ENCODE results near the gene FREM2. TPM values are rescaled to one million over a fixed set of nuclear protein-coding genes. Genes with fewer than 3 reads are reported as not detected.

Gene FREM2
- total RNA-seq, 1 experiment from 2014 or later = 0.05 TPM

DNA sequence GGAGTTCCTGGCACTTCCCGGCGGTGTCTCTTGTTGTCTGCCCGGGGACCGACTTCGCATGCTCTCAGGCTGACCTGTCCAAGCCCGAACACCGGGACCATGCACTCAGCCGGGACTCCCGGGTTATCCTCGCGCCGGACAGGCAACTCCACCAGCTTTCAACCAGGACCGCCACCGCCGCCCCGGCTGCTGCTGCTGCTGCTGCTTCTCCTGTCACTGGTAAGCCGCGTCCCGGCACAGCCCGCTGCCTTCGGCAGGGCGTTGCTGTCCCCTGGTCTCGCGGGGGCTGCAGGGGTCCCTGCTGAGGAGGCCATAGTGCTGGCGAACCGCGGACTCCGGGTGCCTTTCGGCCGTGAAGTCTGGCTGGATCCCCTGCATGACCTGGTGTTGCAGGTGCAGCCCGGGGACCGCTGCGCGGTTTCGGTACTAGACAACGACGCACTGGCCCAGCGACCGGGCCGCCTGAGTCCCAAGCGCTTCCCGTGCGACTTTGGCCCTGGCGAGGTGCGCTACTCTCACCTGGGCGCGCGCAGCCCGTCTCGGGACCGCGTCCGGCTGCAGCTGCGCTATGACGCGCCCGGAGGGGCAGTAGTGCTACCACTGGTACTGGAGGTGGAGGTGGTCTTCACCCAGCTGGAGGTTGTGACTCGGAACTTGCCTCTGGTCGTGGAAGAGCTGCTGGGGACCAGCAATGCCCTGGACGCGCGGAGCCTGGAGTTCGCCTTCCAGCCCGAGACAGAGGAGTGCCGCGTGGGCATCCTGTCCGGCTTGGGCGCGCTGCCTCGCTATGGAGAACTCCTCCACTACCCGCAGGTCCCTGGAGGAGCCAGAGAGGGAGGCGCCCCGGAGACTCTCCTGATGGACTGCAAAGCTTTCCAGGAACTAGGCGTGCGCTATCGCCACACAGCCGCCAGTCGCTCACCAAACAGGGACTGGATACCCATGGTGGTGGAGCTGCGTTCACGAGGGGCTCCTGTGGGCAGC lies 661 bp downstream of the FREM2 start:
- intact Hi-C loops (cut with micrococcal nuclease) = no loop called here
- H3K4me1 ChIP-seq (ENCODE audit: control insufficient read depth in 1 of 2, insufficient read depth in 2 of 2, low read length in 2 of 2) = no peaks in the 10 kb centered on the region
- ChIA-PET RAD21 (ENCODE audit: low non-redundant PET in 1 of 2, low total read pairs in 2 of 2, uncharacterized antibody in 2 of 2, unreplicated experiment in 2 of 2) (no interaction called here), POLR2A (no interaction called here), CTCF (no interaction called here)
- ATAC-seq (no peak), DNase-seq (ENCODE audit: low read depth, low spot score) (no peak)
- H3K27ac ChIP-seq (ENCODE audit: low read depth, low read length) = no peak overlapping the region
- no peak overlapping the region for H2AFZ ChIP-seq (ENCODE audit: low read depth, low read length, poor library complexity, severe bottlenecking)
- no peaks in the 10 kb centered on the region for H3K27me3 ChIP-seq (ENCODE audit: insufficient read depth, low read length)
- H3K79me2 ChIP-seq (ENCODE audit: insufficient read depth, low read length) = no peaks in the 10 kb centered on the region
- no TSS peak for BruUV-seq (replicated peaks)
- H3K4me3 ChIP-seq (replicated peaks in 1 of 2; ENCODE audit: low read depth in 1 of 2, low read length in 2 of 2) = no peak overlapping the region
- no peak for TF ChIP-seq EGR1 (IDR thresholded peaks at IDR 0.05; ENCODE audit: low read depth)
- TF ChIP-seq, protein P1, sequence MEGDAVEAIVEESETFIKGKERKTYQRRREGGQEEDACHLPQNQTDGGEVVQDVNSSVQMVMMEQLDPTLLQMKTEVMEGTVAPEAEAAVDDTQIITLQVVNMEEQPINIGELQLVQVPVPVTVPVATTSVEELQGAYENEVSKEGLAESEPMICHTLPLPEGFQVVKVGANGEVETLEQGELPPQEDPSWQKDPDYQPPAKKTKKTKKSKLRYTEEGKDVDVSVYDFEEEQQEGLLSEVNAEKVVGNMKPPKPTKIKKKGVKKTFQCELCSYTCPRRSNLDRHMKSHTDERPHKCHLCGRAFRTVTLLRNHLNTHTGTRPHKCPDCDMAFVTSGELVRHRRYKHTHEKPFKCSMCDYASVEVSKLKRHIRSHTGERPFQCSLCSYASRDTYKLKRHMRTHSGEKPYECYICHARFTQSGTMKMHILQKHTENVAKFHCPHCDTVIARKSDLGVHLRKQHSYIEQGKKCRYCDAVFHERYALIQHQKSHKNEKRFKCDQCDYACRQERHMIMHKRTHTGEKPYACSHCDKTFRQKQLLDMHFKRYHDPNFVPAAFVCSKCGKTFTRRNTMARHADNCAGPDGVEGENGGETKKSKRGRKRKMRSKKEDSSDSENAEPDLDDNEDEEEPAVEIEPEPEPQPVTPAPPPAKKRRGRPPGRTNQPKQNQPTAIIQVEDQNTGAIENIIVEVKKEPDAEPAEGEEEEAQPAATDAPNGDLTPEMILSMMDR (IDR thresholded peaks at IDR 0.05 in 2 of 3, conservative IDR thresholded peaks at IDR 0.05 in 1 of 3; ENCODE audit: borderline replicate concordance in 1 of 3, insufficient read depth in 1 of 3, low read depth in 2 of 3, low read length in 2 of 3) = no peak
- TF ChIP-seq POLR2AphosphoS5 (IDR thresholded peaks at IDR 0.05; ENCODE audit: low read depth, low read length) = no peak
- no peak for TF ChIP-seq SP1 (IDR thresholded peaks at IDR 0.05; ENCODE audit: low read depth)
- TF ChIP-seq, protein P2, sequence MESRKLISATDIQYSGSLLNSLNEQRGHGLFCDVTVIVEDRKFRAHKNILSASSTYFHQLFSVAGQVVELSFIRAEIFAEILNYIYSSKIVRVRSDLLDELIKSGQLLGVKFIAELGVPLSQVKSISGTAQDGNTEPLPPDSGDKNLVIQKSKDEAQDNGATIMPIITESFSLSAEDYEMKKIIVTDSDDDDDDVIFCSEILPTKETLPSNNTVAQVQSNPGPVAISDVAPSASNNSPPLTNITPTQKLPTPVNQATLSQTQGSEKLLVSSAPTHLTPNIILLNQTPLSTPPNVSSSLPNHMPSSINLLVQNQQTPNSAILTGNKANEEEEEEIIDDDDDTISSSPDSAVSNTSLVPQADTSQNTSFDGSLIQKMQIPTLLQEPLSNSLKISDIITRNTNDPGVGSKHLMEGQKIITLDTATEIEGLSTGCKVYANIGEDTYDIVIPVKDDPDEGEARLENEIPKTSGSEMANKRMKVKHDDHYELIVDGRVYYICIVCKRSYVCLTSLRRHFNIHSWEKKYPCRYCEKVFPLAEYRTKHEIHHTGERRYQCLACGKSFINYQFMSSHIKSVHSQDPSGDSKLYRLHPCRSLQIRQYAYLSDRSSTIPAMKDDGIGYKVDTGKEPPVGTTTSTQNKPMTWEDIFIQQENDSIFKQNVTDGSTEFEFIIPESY (IDR thresholded peaks at IDR 0.05; ENCODE audit: extremely low read depth, insufficient replicate concordance, low read length) = no peak
- no peak for TF ChIP-seq MAX (IDR thresholded peaks at IDR 0.05)
- no peak for TF ChIP-seq ELF1 (IDR thresholded peaks at IDR 0.05; ENCODE audit: borderline replicate concordance, low read depth)
- TF ChIP-seq RAD21 (IDR thresholded peaks at IDR 0.05; ENCODE audit: low read depth) = no peak
- no peak for TF ChIP-seq CBX3 (IDR thresholded peaks at IDR 0.05; ENCODE audit: low read depth)
- TF ChIP-seq EZH2phosphoT487 (IDR thresholded peaks at IDR 0.05; ENCODE audit: borderline replicate concordance) = no peak
- TF ChIP-seq SIN3A (IDR thresholded peaks at IDR 0.05; ENCODE audit: low read depth) = no peak
- no peak for TF ChIP-seq YY1 (IDR thresholded peaks at IDR 0.05; ENCODE audit: extremely low read depth, insufficient replicate concordance, low read depth, low read length)
- no peak for TF ChIP-seq EZH2 (IDR thresholded peaks at IDR 0.05)
- no peak for TF ChIP-seq TCF7L2 (IDR thresholded peaks at IDR 0.05; ENCODE audit: borderline replicate concordance, extremely low read depth, insufficient read depth, insufficient read length)
- TF ChIP-seq REST (IDR thresholded peaks at IDR 0.05; ENCODE audit: low read depth) = no peak
- TF ChIP-seq ZNF274 (IDR thresholded peaks at IDR 0.05; ENCODE audit: low read depth, low read length) = no peak
- no peak for TF ChIP-seq CEBPB (IDR thresholded peaks at IDR 0.05; ENCODE audit: low read depth)
- peaks cover 4 to 11% of the 10 kb centered on the region in 2 experiments; a peak in 1 of 4 replicates for H3K9me3 ChIP-seq (ENCODE audit: control insufficient read depth in 1 of 2, insufficient read depth in 1 of 2, low read depth in 1 of 2, low read length in 2 of 2)
- no peaks in the 10 kb centered on the region for H3K36me3 ChIP-seq (ENCODE audit: control insufficient read depth in 1 of 2, insufficient read depth in 2 of 2, low read length in 2 of 2)
- no peak overlapping the region for H3K9ac ChIP-seq (ENCODE audit: low read length)
- H3K9me2 ChIP-seq (ENCODE audit: insufficient read depth) = no peaks in the 10 kb centered on the region
- H4K20me1 ChIP-seq (ENCODE audit: insufficient read depth) = no peaks in the 10 kb centered on the region
- no peak overlapping the region for H3K4me2 ChIP-seq (ENCODE audit: low read length)

Data from HCT116 (cell line).